ENCODE results near the gene SLC51B.
A peak's percentile ranks its signal among the peaks of the same experiment; 100 is the strongest.

GRCh38 chr15:65101891-65102708, 56.9 kb downstream of the SLC51B start:
- TF ChIP-seq CTCF (IDR thresholded peaks at IDR 0.05; ENCODE audit: low read depth, low read length, poor library complexity, severe bottlenecking): peak; percentile 4
- TF ChIP-seq EZH2phosphoT487 (IDR thresholded peaks at IDR 0.05; ENCODE audit: borderline replicate concordance, low read length): no peak
